ENCODE measurements around the gene RAB11B. TPM values are rescaled to one million over a fixed set of nuclear protein-coding genes. Genes with fewer than 3 reads are reported as not detected.
A peak's percentile ranks its signal among the peaks of the same experiment; 100 is the strongest.

RAB11B gene
- total RNA-seq, 1 experiment from 2014 or later = 140 TPM

DNA sequence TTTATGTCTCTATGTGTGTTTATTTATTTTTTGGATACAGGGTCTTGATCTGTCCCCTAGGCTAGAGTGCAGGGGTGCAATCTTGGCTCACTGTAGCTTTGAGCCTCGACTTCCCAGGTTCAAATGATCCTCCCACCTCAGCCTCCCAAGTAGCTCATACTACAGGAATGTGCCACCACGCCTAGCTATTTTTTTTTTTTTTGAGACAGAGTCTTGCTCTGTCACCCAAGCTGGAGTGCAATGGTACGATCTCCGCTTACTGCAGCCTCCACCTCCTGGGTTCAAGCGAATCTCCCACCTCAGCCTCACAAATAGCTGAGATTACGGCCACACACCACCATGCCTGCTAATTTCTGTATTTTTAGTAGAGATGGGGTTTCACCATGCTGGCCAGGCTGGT, 31.2 kb upstream of the RAB11B start:
- no peak overlapping the region for H2AFZ ChIP-seq (ENCODE audit: low read depth, low read length, poor library complexity, severe bottlenecking)
- ChIA-PET CTCF (no interaction called here), RAD21 (ENCODE audit: low non-redundant PET in 1 of 2, low total read pairs in 2 of 2, uncharacterized antibody in 2 of 2, unreplicated experiment in 2 of 2) (no interaction called here), POLR2A (interaction anchor here (0.8 to 1.1 kb wide), 2 partner anchors 31 to 155 kb away, joined by 3 to 7 read pairs; partner anchors contain the start of genes RAB11B and ZNF414)
- no TSS peak for BruUV-seq (replicated peaks)
- H3K9me3 ChIP-seq (ENCODE audit: control insufficient read depth in 1 of 2, insufficient read depth in 1 of 2, low read depth in 1 of 2, low read length in 2 of 2) = no peaks in the 10 kb centered on the region
- no peaks in the 10 kb centered on the region for H4K20me1 ChIP-seq (ENCODE audit: insufficient read depth)
- ATAC-seq = no peak
- H3K9ac ChIP-seq (ENCODE audit: low read length) = 0 out of 2 replicates have a peak overlapping the region, but pooled peaks have one; percentile 7
- no peak overlapping the region for H3K4me3 ChIP-seq (replicated peaks in 1 of 2; ENCODE audit: low read depth in 1 of 2, low read length in 2 of 2)
- intact Hi-C loops (cut with micrococcal nuclease) = loop anchor here (10.0 kb wide), 1 partner anchor 86 kb away; the partner anchor contains the start of gene HNRNPM
- H3K27ac ChIP-seq (ENCODE audit: low read depth, low read length) = no peak overlapping the region
- H3K79me2 ChIP-seq (ENCODE audit: insufficient read depth, low read length) = no peaks in the 10 kb centered on the region
- H3K9me2 ChIP-seq (ENCODE audit: insufficient read depth) = no peaks in the 10 kb centered on the region
- peak overlapping the region; percentile 35 for H3K4me2 ChIP-seq (ENCODE audit: low read length)
- TF ChIP-seq, protein P1, sequence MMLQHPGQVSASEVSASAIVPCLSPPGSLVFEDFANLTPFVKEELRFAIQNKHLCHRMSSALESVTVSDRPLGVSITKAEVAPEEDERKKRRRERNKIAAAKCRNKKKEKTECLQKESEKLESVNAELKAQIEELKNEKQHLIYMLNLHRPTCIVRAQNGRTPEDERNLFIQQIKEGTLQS (IDR thresholded peaks at IDR 0.05) = no peak
- TF ChIP-seq, protein P2, sequence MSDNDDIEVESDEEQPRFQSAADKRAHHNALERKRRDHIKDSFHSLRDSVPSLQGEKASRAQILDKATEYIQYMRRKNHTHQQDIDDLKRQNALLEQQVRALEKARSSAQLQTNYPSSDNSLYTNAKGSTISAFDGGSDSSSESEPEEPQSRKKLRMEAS (IDR thresholded peaks at IDR 0.05) = no peak
- TF ChIP-seq YY1 (IDR thresholded peaks at IDR 0.05; ENCODE audit: extremely low read depth, insufficient replicate concordance, low read depth, low read length) (no peak), ELF1 (IDR thresholded peaks at IDR 0.05; ENCODE audit: borderline replicate concordance, low read depth) (no peak), CBX3 (IDR thresholded peaks at IDR 0.05; ENCODE audit: low read depth) (no peak), SRF (IDR thresholded peaks at IDR 0.05; ENCODE audit: low read depth) (no peak), POLR2AphosphoS5 (IDR thresholded peaks at IDR 0.05; ENCODE audit: low read depth, low read length) (no peak), ZFX (IDR thresholded peaks at IDR 0.05) (no peak), JUND (IDR thresholded peaks at IDR 0.05) (no peak), SP1 (IDR thresholded peaks at IDR 0.05; ENCODE audit: low read depth) (no peak), TCF7L2 (IDR thresholded peaks at IDR 0.05; ENCODE audit: borderline replicate concordance, extremely low read depth, insufficient read depth, insufficient read length) (no peak)
- TF ChIP-seq, protein P3, sequence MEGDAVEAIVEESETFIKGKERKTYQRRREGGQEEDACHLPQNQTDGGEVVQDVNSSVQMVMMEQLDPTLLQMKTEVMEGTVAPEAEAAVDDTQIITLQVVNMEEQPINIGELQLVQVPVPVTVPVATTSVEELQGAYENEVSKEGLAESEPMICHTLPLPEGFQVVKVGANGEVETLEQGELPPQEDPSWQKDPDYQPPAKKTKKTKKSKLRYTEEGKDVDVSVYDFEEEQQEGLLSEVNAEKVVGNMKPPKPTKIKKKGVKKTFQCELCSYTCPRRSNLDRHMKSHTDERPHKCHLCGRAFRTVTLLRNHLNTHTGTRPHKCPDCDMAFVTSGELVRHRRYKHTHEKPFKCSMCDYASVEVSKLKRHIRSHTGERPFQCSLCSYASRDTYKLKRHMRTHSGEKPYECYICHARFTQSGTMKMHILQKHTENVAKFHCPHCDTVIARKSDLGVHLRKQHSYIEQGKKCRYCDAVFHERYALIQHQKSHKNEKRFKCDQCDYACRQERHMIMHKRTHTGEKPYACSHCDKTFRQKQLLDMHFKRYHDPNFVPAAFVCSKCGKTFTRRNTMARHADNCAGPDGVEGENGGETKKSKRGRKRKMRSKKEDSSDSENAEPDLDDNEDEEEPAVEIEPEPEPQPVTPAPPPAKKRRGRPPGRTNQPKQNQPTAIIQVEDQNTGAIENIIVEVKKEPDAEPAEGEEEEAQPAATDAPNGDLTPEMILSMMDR (IDR thresholded peaks at IDR 0.05 in 2 of 3, conservative IDR thresholded peaks at IDR 0.05 in 1 of 3; ENCODE audit: borderline replicate concordance in 1 of 3, insufficient read depth in 1 of 3, low read depth in 2 of 3, low read length in 2 of 3) = no peak
- H3K27me3 ChIP-seq (ENCODE audit: insufficient read depth, low read length) = no peaks in the 10 kb centered on the region
- peaks cover 52 to 85% of the 10 kb centered on the region in 2 experiments for H3K4me1 ChIP-seq (ENCODE audit: control insufficient read depth in 1 of 2, insufficient read depth in 2 of 2, low read length in 2 of 2)
- H3K36me3 ChIP-seq (ENCODE audit: control insufficient read depth in 1 of 2, insufficient read depth in 2 of 2, low read length in 2 of 2) = no peaks in the 10 kb centered on the region
- DNase-seq (ENCODE audit: low read depth, low spot score) = no peak
